K562 (cell line): ENCODE measurements around the gene NEURL2. TPM values are rescaled to one million over a fixed set of nuclear protein-coding genes. Genes with fewer than 3 reads are reported as not detected.

Experiments used
- ATF1 ChIP-seq, 2 experiments: fragments of 450-650 bp in 1 of 2; IDR thresholded peaks; 2 replicates each; pipeline ENCODE4 v1.6.1; 2016; ENCODE audit warnings: missing compliant biosample characterization in 1 of 2, missing genetic modification characterization in 1 of 2
- DLX4 ChIP-seq: fragments of 250-450 bp; sonication (Bioruptor Pico); IDR thresholded peaks from 2 replicates; pipeline ENCODE4 v1.6.1; 2021; ENCODE audit warnings: mild to moderate bottlenecking
- MTA3 ChIP-seq: fragments of 450-650 bp; formaldehyde crosslinking; IDR thresholded peaks from 2 replicates; pipeline ENCODE4 v1.6.1; 2017; ENCODE audit warnings: mild to moderate bottlenecking, borderline replicate concordance
- NONO ChIP-seq, 2 experiments: fragments of 200-400 bp in 1 of 2; fragments of 450-650 bp in 1 of 2; formaldehyde crosslinking in 1 of 2; IDR thresholded peaks; 2 replicates each; pipeline ENCODE4 v1.6.1; 2017; ENCODE audit warnings: low read depth in 2 of 2, mild to moderate bottlenecking in 2 of 2, moderate library complexity in 2 of 2, low read length in 1 of 2
- PCBP1 ChIP-seq: fragments of 200-400 bp; formaldehyde crosslinking; IDR thresholded peaks from 2 replicates; pipeline ENCODE4 v1.6.1; 2018; ENCODE audit warnings: mild to moderate bottlenecking, low read depth, low read length; ENCODE audit not compliant: poor library complexity, severe bottlenecking
- PCBP2 ChIP-seq: fragments of 200-400 bp; formaldehyde crosslinking; IDR thresholded peaks from 2 replicates; pipeline ENCODE4 v1.6.1; 2018; ENCODE audit warnings: low read length, low read depth, mild to moderate bottlenecking, moderate library complexity; ENCODE audit not compliant: poor library complexity, severe bottlenecking
- RBM34 ChIP-seq: fragments of 200-400 bp; formaldehyde crosslinking; IDR thresholded peaks from 2 replicates; pipeline ENCODE4 v1.6.1; 2018; ENCODE audit warnings: low read length, borderline replicate concordance; ENCODE audit not compliant: insufficient read depth
- RREB1 ChIP-seq: fragments of 250-450 bp; sonication (Bioruptor Pico); IDR thresholded peaks from 2 replicates; pipeline ENCODE4 v1.4.0; 2020
- SMARCA4 ChIP-seq: fragments of 450-650 bp; IDR thresholded peaks from 2 replicates; pipeline ENCODE4 v1.6.1; 2016
- ZNF431 ChIP-seq: sonication (generic); formaldehyde crosslinking; IDR thresholded peaks from 2 replicates; pipeline ENCODE4 v1.8.0; 2022; ENCODE audit warnings: mild to moderate bottlenecking, missing genetic modification reagents
- ZNF707 ChIP-seq: fragments of 250-450 bp; sonication (Bioruptor Pico); conservative IDR thresholded peaks from 2 replicates; pipeline ENCODE4 v1.8.0; 2022; ENCODE audit warnings: inconsistent platforms, mild to moderate bottlenecking, moderate library complexity
- polyA plus RNA-seq, 8 experiments: library from polyadenylated mRNA; depleted of rRNA in 4 of 8; stranded (reverse) in 5 of 8; unstranded in 3 of 8; fragments of >200 nt; fragmentation: Nextera tagmentation in 2 of 8; fragmentation: Illumina TruSeq in 1 of 8; extraction: Ambion mirVana in 2 of 8; extraction: Trizol in 1 of 8; gene quantifications; 2 replicates each; pipeline versions ENCODE4 v1.2.1 to v1.2.3, GENCODE V29; 2011 to 2014; ENCODE audit warnings: inconsistent platforms in 1 of 8, missing spikeins in 1 of 8
- total RNA-seq, 7 experiments: library from RNA; depleted of rRNA in 6 of 7; stranded (reverse); fragments of >200 nt in 6 of 7; fragmentation: Illumina TruSeq in 2 of 7; extraction: Trizol in 2 of 7; gene quantifications; 2 replicates each; pipeline versions ENCODE4 v1.2.1 to v1.2.3, GENCODE V29; 2011 to 2021; ENCODE audit warnings: low replicate concordance in 1 of 7
- TF ChIP-seq, protein P1 (sequence below), 2 experiments: fragments of 450-650 bp; IDR thresholded peaks; 2 replicates each; pipeline ENCODE4 v1.6.1; 2016; ENCODE audit warnings: mild to moderate bottlenecking in 2 of 2, borderline replicate concordance in 1 of 2, low read depth in 1 of 2, moderate library complexity in 1 of 2

Gene NEURL2
- total and polyA plus RNA-seq, 9 of the 15 experiments (the other 6 are each of a cell fraction or from before 2014, with no cell fraction given) = 0.22 to 1.9 (median 0.50) TPM; not detected in 1

- 0 out of 2 replicates have a peak, but pooled peaks have one; percentile 30 for TF ChIP-seq RREB1 (CRISPR knock-in tag)
- TF ChIP-seq PCBP1 = no peak
- TF ChIP-seq ZNF431 (CRISPR knock-in tag) = no peak
- no peak for TF ChIP-seq RBM34
- TF ChIP-seq ZNF707 = no peak
- no peak for TF ChIP-seq MTA3
- no peak for TF ChIP-seq DLX4 (CRISPR knock-in tag)
- no peak for TF ChIP-seq PCBP2
- no peak for TF ChIP-seq NONO (IDR thresholded peaks at IDR 0.05; ENCODE audit: low read depth in 2 of 2, low read length in 1 of 2)
- TF ChIP-seq, protein P1, sequence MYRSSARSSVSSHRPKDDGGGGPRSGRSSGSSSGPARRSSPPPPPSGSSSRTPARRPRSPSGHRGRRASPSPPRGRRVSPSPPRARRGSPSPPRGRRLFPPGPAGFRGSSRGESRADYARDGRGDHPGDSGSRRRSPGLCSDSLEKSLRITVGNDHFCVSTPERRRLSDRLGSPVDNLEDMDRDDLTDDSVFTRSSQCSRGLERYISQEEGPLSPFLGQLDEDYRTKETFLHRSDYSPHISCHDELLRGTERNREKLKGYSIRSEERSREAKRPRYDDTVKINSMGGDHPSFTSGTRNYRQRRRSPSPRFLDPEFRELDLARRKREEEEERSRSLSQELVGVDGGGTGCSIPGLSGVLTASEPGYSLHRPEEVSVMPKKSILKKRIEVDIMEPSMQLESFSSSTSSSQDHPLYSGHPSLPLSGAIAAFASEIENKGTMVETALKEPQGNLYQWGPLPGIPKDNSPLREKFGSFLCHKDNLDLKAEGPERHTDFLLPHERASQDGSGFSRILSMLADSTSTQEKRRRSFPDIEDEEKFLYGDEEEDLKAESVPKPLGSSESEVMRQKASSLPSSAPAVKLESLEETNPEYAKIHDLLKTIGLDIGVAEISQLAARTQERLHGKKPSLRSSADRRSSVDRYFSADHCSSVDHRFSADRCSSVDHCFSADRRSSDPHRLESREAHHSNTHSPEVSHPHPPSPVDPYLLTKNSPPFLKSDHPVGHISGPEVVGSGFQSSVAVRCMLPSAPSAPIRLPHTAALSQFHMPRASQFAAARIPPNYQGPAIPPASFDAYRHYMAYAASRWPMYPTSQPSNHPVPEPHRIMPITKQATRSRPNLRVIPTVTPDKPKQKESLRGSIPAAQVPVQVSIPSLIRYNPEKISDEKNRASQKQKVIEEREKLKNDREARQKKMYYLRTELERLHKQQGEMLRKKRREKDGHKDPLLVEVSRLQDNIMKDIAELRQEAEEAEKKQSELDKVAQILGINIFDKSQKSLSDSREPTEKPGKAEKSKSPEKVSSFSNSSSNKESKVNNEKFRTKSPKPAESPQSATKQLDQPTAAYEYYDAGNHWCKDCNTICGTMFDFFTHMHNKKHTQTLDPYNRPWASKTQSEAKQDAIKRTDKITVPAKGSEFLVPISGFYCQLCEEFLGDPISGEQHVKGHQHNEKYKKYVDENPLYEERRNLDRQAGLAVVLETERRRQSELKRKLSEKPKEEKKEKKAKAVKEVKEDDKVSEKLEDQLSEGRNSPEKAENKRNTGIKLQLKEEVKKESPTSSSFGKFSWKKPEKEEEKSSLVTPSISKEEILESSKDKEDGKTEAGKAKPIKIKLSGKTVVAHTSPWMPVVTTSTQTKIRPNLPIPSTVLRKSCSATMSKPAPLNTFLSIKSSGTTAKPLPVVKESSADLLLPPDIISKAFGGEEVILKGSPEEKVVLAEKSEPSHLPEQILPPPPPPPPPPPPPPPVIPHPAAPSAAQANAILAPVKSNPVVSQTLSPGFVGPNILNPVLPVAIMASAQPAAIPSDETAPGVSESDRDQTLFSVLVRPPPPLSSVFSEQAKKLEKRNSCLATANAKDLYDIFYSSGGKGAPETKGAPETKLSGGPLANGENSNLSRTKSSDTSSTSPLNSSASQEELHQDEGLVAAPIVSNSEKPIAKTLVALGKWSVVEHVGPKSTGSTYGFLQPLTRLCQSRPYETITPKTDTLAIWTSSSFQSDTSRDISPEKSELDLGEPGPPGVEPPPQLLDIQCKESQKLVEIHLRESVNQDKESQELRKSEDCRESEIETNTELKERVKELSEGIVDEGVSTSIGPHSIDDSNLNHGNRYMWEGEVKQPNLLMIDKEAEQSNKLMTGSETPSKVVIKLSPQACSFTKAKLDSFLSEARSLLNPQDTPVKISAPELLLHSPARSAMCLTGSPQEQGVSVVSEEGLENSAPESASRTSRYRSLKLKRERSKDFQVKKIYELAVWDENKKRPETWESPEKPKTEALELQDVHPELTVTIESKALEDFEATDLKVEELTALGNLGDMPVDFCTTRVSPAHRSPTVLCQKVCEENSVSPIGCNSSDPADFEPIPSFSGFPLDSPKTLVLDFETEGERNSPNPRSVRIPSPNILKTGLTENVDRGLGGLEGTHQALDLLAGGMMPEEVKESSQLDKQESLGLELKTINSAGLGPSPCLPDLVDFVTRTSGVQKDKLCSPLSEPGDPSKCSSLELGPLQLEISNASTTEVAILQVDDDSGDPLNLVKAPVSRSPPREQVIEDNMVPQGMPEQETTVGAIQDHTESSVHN (IDR thresholded peaks at IDR 0.05; ENCODE audit: borderline replicate concordance in 1 of 2, low read depth in 1 of 2) = no peak
- 0 out of 2 replicates have a peak, but pooled peaks have one; percentile 15 for TF ChIP-seq SMARCA4
- no peak for TF ChIP-seq ATF1 (CRISPR knock-in tag; IDR thresholded peaks at IDR 0.05)
- peak; percentile 12; the same call in 1 of the 2 replicates for TF ChIP-seq ATF1 (tag; IDR thresholded peaks at IDR 0.05)
These were observed 12.8 kb downstream of the NEURL2 start (continued) for GRCh38 chr20:45878076-45878761.
